Astrocyte of the cerebellum (primary cell): ENCODE data around the gene BORCS5.
"Not testable (repeated sequence)": the region's sequence is repeated elsewhere in the genome, so short reads cannot be mapped to it uniquely, and the experiment has no call there.

Experiments used
- DNase-seq: peaks from one replicate; pipeline ENCODE4 v3.0.0-alpha.2; 2011; ENCODE audit warnings: low read depth
- H3K4me3 ChIP-seq: 2 replicates; pipeline ENCODE4 v1.5.1; 2011; ENCODE audit warnings: mild to moderate bottlenecking, low read depth, low read length, moderate library complexity
- CTCF ChIP-seq: IDR thresholded peaks from 2 replicates; pipeline ENCODE4 v1.5.1; 2012; ENCODE audit warnings: low read length, low read depth, moderate library complexity, mild to moderate bottlenecking; ENCODE audit errors: missing control alignments
- in situ Hi-C: cut with HindIII; loops from 2 replicates; pipeline ENCODE4 v1.10.0; 2017; ENCODE audit warnings: low sequenced_read_pairs

Gene BORCS5

GRCh38 chr12:12336049-12336411, 20.8 kb upstream of the BORCS5 start:
- in situ Hi-C loops: loop anchor here (25.0 kb wide), 1 partner anchor 249 kb away; no protein-coding TSS in a partner anchor
- TF ChIP-seq CTCF: no peak
- H3K4me3 ChIP-seq: no peak overlapping the region
- DNase-seq: no peak

- in situ Hi-C loops: loop anchor here (25.0 kb wide), 1 partner anchor 249 kb away; no protein-coding TSS in a partner anchor
- no peak for TF ChIP-seq CTCF
- H3K4me3 ChIP-seq: no peak overlapping the region
Observed at GRCh38 chr12:12336511-12336910, 20.4 kb upstream of the BORCS5 start.

GRCh38 chr12:12338527-12339168, 18.2 kb upstream of the BORCS5 start:
- no peak for TF ChIP-seq CTCF
- no peak for DNase-seq
- no peak overlapping the region for H3K4me3 ChIP-seq
- in situ Hi-C loops: loop anchor here (25.0 kb wide), 1 partner anchor 251 kb away; no protein-coding TSS in a partner anchor

More at GRCh38 chr12:12336511-12336910, 20.4 kb upstream of the BORCS5 start:
- no peak for DNase-seq

- in situ Hi-C loops: loop anchor here (25.0 kb wide), 1 partner anchor 263 kb away; no protein-coding TSS in a partner anchor
- TF ChIP-seq CTCF: peak; percentile 49
- H3K4me3 ChIP-seq: peak within 1 kb of the TSS; percentile 60
- DNase-seq: no peak
Observed at GRCh38 chr12:12349711-12350665, 6.9 kb upstream of the BORCS5 start, which contains the start of gene MANSC1. MANSC1 (minus strand) TSS chr12:12350242; CDS start chr12:12343314, 6,928 bp downstream.

GRCh38 chr12:12350868-12351463, 5.9 kb upstream of the BORCS5 start:
- TF ChIP-seq CTCF: no peak
- no peak for DNase-seq
- in situ Hi-C loops: no loop called here
- H3K4me3 ChIP-seq: no peak overlapping the region

- H3K4me3 ChIP-seq, DNase-seq, in situ Hi-C loops: not testable (repeated sequence)
Observed at GRCh38 chr12:12351468-12352185, 5.3 kb upstream of the BORCS5 start.
